Measurements from ENCODE around the gene FAM25A.

FAM25A gene

DNA sequence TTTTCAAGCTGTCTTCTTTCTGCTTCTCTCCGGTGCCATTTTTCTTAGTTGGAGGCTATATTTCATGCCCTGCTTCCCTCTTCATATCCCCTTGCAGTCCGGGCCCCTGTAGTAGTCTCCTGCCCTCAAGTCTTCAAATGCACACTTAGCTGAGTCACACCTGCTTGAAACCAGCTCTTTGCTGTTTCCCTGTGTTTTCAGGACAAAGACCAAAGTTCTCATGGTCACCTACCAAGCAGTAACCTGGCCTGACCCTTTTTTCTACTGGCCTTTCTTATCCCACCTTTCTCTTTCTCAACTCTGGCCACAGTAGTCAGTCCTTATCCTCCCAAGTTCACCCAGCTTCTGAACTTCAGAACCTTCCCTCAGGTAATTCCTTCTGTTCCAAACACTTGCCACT lies 46.1 kb downstream of the FAM25A start:
- no peaks in the 10 kb centered on the region for H3K9me3 ChIP-seq (ENCODE audit: low read length)
- TF ChIP-seq, protein P1, sequence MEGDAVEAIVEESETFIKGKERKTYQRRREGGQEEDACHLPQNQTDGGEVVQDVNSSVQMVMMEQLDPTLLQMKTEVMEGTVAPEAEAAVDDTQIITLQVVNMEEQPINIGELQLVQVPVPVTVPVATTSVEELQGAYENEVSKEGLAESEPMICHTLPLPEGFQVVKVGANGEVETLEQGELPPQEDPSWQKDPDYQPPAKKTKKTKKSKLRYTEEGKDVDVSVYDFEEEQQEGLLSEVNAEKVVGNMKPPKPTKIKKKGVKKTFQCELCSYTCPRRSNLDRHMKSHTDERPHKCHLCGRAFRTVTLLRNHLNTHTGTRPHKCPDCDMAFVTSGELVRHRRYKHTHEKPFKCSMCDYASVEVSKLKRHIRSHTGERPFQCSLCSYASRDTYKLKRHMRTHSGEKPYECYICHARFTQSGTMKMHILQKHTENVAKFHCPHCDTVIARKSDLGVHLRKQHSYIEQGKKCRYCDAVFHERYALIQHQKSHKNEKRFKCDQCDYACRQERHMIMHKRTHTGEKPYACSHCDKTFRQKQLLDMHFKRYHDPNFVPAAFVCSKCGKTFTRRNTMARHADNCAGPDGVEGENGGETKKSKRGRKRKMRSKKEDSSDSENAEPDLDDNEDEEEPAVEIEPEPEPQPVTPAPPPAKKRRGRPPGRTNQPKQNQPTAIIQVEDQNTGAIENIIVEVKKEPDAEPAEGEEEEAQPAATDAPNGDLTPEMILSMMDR (IDR thresholded peaks at IDR 0.05; ENCODE audit: low read length): no peak
- no peak for TF ChIP-seq EZH2 (IDR thresholded peaks at IDR 0.05; ENCODE audit: borderline replicate concordance, low read length)
- H3K4me3 ChIP-seq (ENCODE audit: low read depth, low read length, poor library complexity, severe bottlenecking): no peak overlapping the region
- no peaks in the 10 kb centered on the region for H4K20me1 ChIP-seq (ENCODE audit: insufficient read depth, low read length)
- H3K36me3 ChIP-seq (ENCODE audit: insufficient read depth, low read length): peaks cover 76% of the 10 kb centered on the region
- H3F3A ChIP-seq (ENCODE audit: insufficient read depth, low read length): no peaks in the 10 kb centered on the region
- H3K27me3 ChIP-seq (ENCODE audit: insufficient read depth, low read length): no peaks in the 10 kb centered on the region
- no peak overlapping the region for H3K9ac ChIP-seq (ENCODE audit: low read length)
- H2AFZ ChIP-seq (ENCODE audit: low read length): no peak overlapping the region
- H3K79me2 ChIP-seq (ENCODE audit: insufficient read depth, low read length): no peaks in the 10 kb centered on the region
- no peaks in the 10 kb centered on the region for H3K9me2 ChIP-seq (ENCODE audit: low read depth, low read length)
- no peak overlapping the region for H3K4me2 ChIP-seq (ENCODE audit: low read length)
- H3K27ac ChIP-seq (ENCODE audit: low read depth, low read length, poor library complexity, severe bottlenecking): no peak overlapping the region
- H3K4me1 ChIP-seq (ENCODE audit: insufficient read depth, low read length, severe bottlenecking): no peaks in the 10 kb centered on the region

DNA sequence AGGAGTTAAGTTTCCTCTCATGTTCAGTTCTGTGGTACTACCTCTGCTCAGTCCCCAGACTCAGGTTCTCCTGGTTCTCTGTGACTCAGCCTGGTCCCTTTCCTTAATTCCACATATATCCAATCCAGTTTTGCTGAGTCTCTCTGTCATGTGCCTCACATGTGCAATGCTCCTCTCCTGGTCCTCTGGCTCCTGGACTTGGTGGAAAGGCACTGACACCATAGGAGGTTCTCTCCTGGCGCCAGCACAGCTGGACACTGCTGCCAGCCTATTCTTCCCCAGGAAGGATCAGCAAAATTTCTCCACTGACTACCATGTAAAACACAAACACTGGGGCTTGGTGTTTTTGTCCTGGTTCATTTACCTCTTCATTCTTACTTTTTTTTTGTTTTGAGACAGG lies 46.8 kb downstream of the FAM25A start:
- Histone ChIP-seq H4K20me1 (ENCODE audit: insufficient read depth, low read length) (no peaks in the 10 kb centered on the region), H3F3A (ENCODE audit: insufficient read depth, low read length) (no peaks in the 10 kb centered on the region), H3K9ac (ENCODE audit: low read length) (no peak overlapping the region), H2AFZ (ENCODE audit: low read length) (no peak overlapping the region), H3K27me3 (ENCODE audit: insufficient read depth, low read length) (no peaks in the 10 kb centered on the region), H3K79me2 (ENCODE audit: insufficient read depth, low read length) (no peaks in the 10 kb centered on the region), H3K9me3 (ENCODE audit: low read length) (no peaks in the 10 kb centered on the region), H3K27ac (ENCODE audit: low read depth, low read length, poor library complexity, severe bottlenecking) (no peak overlapping the region), H3K4me3 (ENCODE audit: low read depth, low read length, poor library complexity, severe bottlenecking) (no peak overlapping the region), H3K9me2 (ENCODE audit: low read depth, low read length) (no peaks in the 10 kb centered on the region), H3K36me3 (ENCODE audit: insufficient read depth, low read length) (peaks cover 73% of the 10 kb centered on the region), H3K4me2 (ENCODE audit: low read length) (no peak overlapping the region), H3K4me1 (ENCODE audit: insufficient read depth, low read length, severe bottlenecking) (no peaks in the 10 kb centered on the region)
- TF ChIP-seq, protein P1 (IDR thresholded peaks at IDR 0.05; ENCODE audit: low read length): no peak
- no peak for TF ChIP-seq EZH2 (IDR thresholded peaks at IDR 0.05; ENCODE audit: borderline replicate concordance, low read length)

DNA sequence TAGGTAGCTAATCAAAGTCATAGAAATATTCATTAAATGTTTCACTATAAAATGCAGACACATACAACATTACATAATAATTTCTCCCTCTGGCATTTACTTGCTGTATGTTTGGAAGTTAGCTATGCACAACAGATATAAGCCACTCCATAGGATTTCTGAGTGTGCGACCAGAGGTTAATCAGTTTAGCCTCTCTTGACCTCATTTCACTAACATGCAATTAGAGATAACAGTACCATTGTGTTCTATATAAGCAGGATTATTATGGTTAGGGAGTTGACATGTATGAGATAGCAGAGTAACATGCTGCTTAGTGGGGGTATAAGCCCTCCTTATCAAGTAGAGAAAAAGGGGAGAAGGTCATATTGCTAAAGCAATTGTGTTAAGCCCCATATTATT lies 48.2 kb downstream of the FAM25A start:
- Histone ChIP-seq H2AFZ (ENCODE audit: low read length) (no peak overlapping the region), H3K9ac (ENCODE audit: low read length) (no peak overlapping the region), H4K20me1 (ENCODE audit: insufficient read depth, low read length) (no peaks in the 10 kb centered on the region), H3K79me2 (ENCODE audit: insufficient read depth, low read length) (no peaks in the 10 kb centered on the region), H3F3A (ENCODE audit: insufficient read depth, low read length) (no peaks in the 10 kb centered on the region), H3K27ac (ENCODE audit: low read depth, low read length, poor library complexity, severe bottlenecking) (no peak overlapping the region), H3K4me1 (ENCODE audit: insufficient read depth, low read length, severe bottlenecking) (no peaks in the 10 kb centered on the region), H3K36me3 (ENCODE audit: insufficient read depth, low read length) (peaks cover 73% of the 10 kb centered on the region), H3K4me2 (ENCODE audit: low read length) (no peak overlapping the region), H3K27me3 (ENCODE audit: insufficient read depth, low read length) (no peaks in the 10 kb centered on the region), H3K9me2 (ENCODE audit: low read depth, low read length) (no peaks in the 10 kb centered on the region), H3K9me3 (ENCODE audit: low read length) (no peaks in the 10 kb centered on the region), H3K4me3 (ENCODE audit: low read depth, low read length, poor library complexity, severe bottlenecking) (no peak overlapping the region)
- no peak for TF ChIP-seq EZH2 (IDR thresholded peaks at IDR 0.05; ENCODE audit: borderline replicate concordance, low read length)
- TF ChIP-seq, protein P1 (IDR thresholded peaks at IDR 0.05; ENCODE audit: low read length): no peak

Measured in OCI-LY1 (cell line).